ENCODE data around the gene USP35.

GRCh38 chr11:78251083-78251775 is 62.5 kb downstream of the USP35 start:
- TF ChIP-seq, protein P1, sequence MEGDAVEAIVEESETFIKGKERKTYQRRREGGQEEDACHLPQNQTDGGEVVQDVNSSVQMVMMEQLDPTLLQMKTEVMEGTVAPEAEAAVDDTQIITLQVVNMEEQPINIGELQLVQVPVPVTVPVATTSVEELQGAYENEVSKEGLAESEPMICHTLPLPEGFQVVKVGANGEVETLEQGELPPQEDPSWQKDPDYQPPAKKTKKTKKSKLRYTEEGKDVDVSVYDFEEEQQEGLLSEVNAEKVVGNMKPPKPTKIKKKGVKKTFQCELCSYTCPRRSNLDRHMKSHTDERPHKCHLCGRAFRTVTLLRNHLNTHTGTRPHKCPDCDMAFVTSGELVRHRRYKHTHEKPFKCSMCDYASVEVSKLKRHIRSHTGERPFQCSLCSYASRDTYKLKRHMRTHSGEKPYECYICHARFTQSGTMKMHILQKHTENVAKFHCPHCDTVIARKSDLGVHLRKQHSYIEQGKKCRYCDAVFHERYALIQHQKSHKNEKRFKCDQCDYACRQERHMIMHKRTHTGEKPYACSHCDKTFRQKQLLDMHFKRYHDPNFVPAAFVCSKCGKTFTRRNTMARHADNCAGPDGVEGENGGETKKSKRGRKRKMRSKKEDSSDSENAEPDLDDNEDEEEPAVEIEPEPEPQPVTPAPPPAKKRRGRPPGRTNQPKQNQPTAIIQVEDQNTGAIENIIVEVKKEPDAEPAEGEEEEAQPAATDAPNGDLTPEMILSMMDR (IDR thresholded peaks at IDR 0.05 in 2 of 3, conservative IDR thresholded peaks at IDR 0.05 in 1 of 3; ENCODE audit: borderline replicate concordance in 1 of 3, insufficient read depth in 1 of 3, low read depth in 2 of 3, low read length in 2 of 3) = no peak
- TF ChIP-seq POLR2A (IDR thresholded peaks at IDR 0.05; ENCODE audit: borderline replicate concordance, extremely low read depth, insufficient read depth, insufficient read length) (no peak), EZH2 (IDR thresholded peaks at IDR 0.05) (no peak), CEBPB (IDR thresholded peaks at IDR 0.05; ENCODE audit: low read depth) (no peak), ZFX (IDR thresholded peaks at IDR 0.05) (no peak), SIN3A (IDR thresholded peaks at IDR 0.05; ENCODE audit: low read depth) (no peak), CBX3 (IDR thresholded peaks at IDR 0.05; ENCODE audit: low read depth) (no peak), YY1 (IDR thresholded peaks at IDR 0.05; ENCODE audit: extremely low read depth, insufficient replicate concordance, low read depth, low read length) (no peak), ZBTB33 (IDR thresholded peaks at IDR 0.05; ENCODE audit: extremely low read depth, insufficient replicate concordance, low read length) (no peak), EZH2phosphoT487 (IDR thresholded peaks at IDR 0.05; ENCODE audit: borderline replicate concordance) (no peak), RAD21 (IDR thresholded peaks at IDR 0.05; ENCODE audit: low read depth) (no peak), SP1 (IDR thresholded peaks at IDR 0.05; ENCODE audit: low read depth) (no peak)
- TF ChIP-seq, protein P2, sequence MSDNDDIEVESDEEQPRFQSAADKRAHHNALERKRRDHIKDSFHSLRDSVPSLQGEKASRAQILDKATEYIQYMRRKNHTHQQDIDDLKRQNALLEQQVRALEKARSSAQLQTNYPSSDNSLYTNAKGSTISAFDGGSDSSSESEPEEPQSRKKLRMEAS (IDR thresholded peaks at IDR 0.05) = no peak
